Activated CD4-positive, alpha-beta memory T cell treated with anti-CD3 and anti-CD28 coated beads, Interleukin-2, amount 10 ng/mL, durations not matched to agents 7 days and 5 days (primary cell): Measurements from ENCODE around the gene LGMN. TPM values are rescaled to one million over a fixed set of nuclear protein-coding genes. Genes with fewer than 3 reads are reported as not detected.

Source experiments
- CTCF ChIA-PET: fragments of 350-600 bp; sonication (Branson Sonifier 250); formaldehyde crosslinking; loops from one replicate; lab custom pipeline; 2021; ENCODE audit warnings: antibody characterized with exemption, inconsistent platforms; lab: Charles Lee
- POLR2A ChIA-PET: fragments of 350-600 bp; sonication (Branson Sonifier 250); formaldehyde crosslinking; loops from one replicate; lab custom pipeline; 2021; ENCODE audit warnings: antibody characterized with exemption; lab: Charles Lee
- DNase-seq: peaks from one replicate; pipeline ENCODE4 v3.0.0-alpha.2; 2020
- H3K27ac Mint-ChIP-seq: one replicate; pipeline ENCODE4 v1.8.0; 2021; ENCODE audit warnings: mild to moderate bottlenecking, mixed read lengths
- H3K27me3 Mint-ChIP-seq: one replicate; pipeline ENCODE4 v1.8.0; 2021; ENCODE audit warnings: mixed read lengths
- H3K36me3 Mint-ChIP-seq: one replicate; pipeline ENCODE4 v1.8.0; 2021; ENCODE audit warnings: low read depth, mixed read lengths
- H3K4me1 Mint-ChIP-seq: one replicate; pipeline ENCODE4 v1.8.0; 2021; ENCODE audit warnings: mixed read lengths
- H3K4me3 Mint-ChIP-seq: one replicate; pipeline ENCODE4 v1.8.0; 2021; ENCODE audit warnings: mild to moderate bottlenecking, mixed read lengths
- H3K9me3 Mint-ChIP-seq: one replicate; pipeline ENCODE4 v1.8.0; 2021; ENCODE audit warnings: mixed read lengths
- total RNA-seq, 2 experiments: library from RNA; stranded (reverse); gene quantifications; one replicate each; pipeline ENCODE4 v1.2.3, GENCODE V29; 2021

The LGMN gene
- total RNA-seq, 2 experiments from 2014 or later = 5.3 to 5.9 TPM

GRCh38 chr14:92734618-92735017, 13.8 kb downstream of the LGMN start:
- Mint-ChIP-seq H3K9me3 (peaks cover 11% of the 10 kb centered on the region), H3K36me3 (peaks cover 19% of the 10 kb centered on the region), H3K4me3 (no peak overlapping the region), H3K27ac (no peak overlapping the region), H3K27me3 (peaks cover 42% of the 10 kb centered on the region), H3K4me1 (peaks cover 15% of the 10 kb centered on the region)
- CTCF ChIA-PET = no interaction called here
- DNase-seq = no peak
- POLR2A ChIA-PET = no interaction called here

- no peak overlapping the region for H3K27ac Mint-ChIP-seq
- H3K36me3 Mint-ChIP-seq = peaks cover 17% of the 10 kb centered on the region
- DNase-seq = no peak
- ChIA-PET POLR2A (no interaction called here), CTCF (interaction anchor here (0.7 to 1.1 kb wide), 2 partner anchors 18 to 47 kb away, joined by 3 to 4 read pairs; no protein-coding TSS in a partner anchor)
- peaks cover 42% of the 10 kb centered on the region for H3K27me3 Mint-ChIP-seq
- peaks cover 29% of the 10 kb centered on the region for H3K4me1 Mint-ChIP-seq
- H3K4me3 Mint-ChIP-seq = no peak overlapping the region
- peaks cover 11% of the 10 kb centered on the region for H3K9me3 Mint-ChIP-seq
Measured at GRCh38 chr14:92733007-92733406, 15.4 kb downstream of the LGMN start.

GRCh38 chr14:92731622-92732115, 16.8 kb downstream of the LGMN start:
- CTCF ChIA-PET = interaction anchor here (0.7 to 1.3 kb wide), 2 partner anchors 17 to 18 kb away, joined by 3 read pairs; no protein-coding TSS in a partner anchor
- Mint-ChIP-seq H3K27me3 (peaks cover 45% of the 10 kb centered on the region), H3K27ac (no peak overlapping the region), H3K9me3 (peaks cover 17% of the 10 kb centered on the region), H3K36me3 (peaks cover 20% of the 10 kb centered on the region), H3K4me3 (no peak overlapping the region), H3K4me1 (peaks cover 34% of the 10 kb centered on the region)
- DNase-seq = no peak
- POLR2A ChIA-PET = no interaction called here

GRCh38 chr14:92729634-92730358, 18.6 kb downstream of the LGMN start:
- Mint-ChIP-seq H3K36me3 (peaks cover 22% of the 10 kb centered on the region), H3K4me3 (peak overlapping the region; percentile 21), H3K9me3 (peaks cover 18% of the 10 kb centered on the region), H3K27me3 (peaks cover 41% of the 10 kb centered on the region), H3K4me1 (peaks cover 43% of the 10 kb centered on the region), H3K27ac (peak overlapping the region; percentile 55)
- peak; percentile 33 for DNase-seq
- ChIA-PET POLR2A (interaction anchor here (1.4 to 1.7 kb wide), 2 partner anchors 12 to 38 kb away, joined by 4 to 8 read pairs; no protein-coding TSS in a partner anchor), CTCF (interaction anchor here (1.0 to 1.5 kb wide), 5 partner anchors 12 to 58 kb away, joined by 3 to 4 read pairs (median 3); no protein-coding TSS in a partner anchor)

- peaks cover 38% of the 10 kb centered on the region for H3K27me3 Mint-ChIP-seq
- H3K27ac Mint-ChIP-seq = no peak overlapping the region
- peaks cover 18% of the 10 kb centered on the region for H3K9me3 Mint-ChIP-seq
- CTCF ChIA-PET = interaction anchor here (0.8 to 1.5 kb wide), 4 partner anchors 19 to 73 kb away, joined by 3 read pairs; partner anchors contain the start of gene LGMN
- peaks cover 43% of the 10 kb centered on the region for H3K4me1 Mint-ChIP-seq
- no peak overlapping the region for H3K4me3 Mint-ChIP-seq
- POLR2A ChIA-PET = interaction anchor here (2.2 kb wide), 1 partner anchor 47 kb away, joined by 5 read pairs; no protein-coding TSS in a partner anchor
- peaks cover 22% of the 10 kb centered on the region for H3K36me3 Mint-ChIP-seq
- peak; percentile 65 for DNase-seq
Measured at GRCh38 chr14:92728759-92729364, 19.6 kb downstream of the LGMN start.

- Mint-ChIP-seq H3K36me3 (peaks cover 16% of the 10 kb centered on the region), H3K4me3 (no peak overlapping the region), H3K4me1 (peaks cover 43% of the 10 kb centered on the region), H3K9me3 (peaks cover 13% of the 10 kb centered on the region), H3K27me3 (peaks cover 37% of the 10 kb centered on the region), H3K27ac (peak overlapping the region; percentile 27)
- CTCF ChIA-PET = interaction anchor here (0.9 to 1.8 kb wide), 5 partner anchors 12 to 63 kb away, joined by 3 to 7 read pairs (median 6); no protein-coding TSS in a partner anchor
- POLR2A ChIA-PET = interaction anchor here (1.0 to 2.2 kb wide), 3 partner anchors 49 to 58 kb away, joined by 3 to 5 read pairs (median 3); no protein-coding TSS in a partner anchor
- no peak for DNase-seq
Measured at GRCh38 chr14:92726933-92727262, 21.5 kb downstream of the LGMN start.

- CTCF ChIA-PET = interaction anchor here (0.6 to 1.8 kb wide), 10 partner anchors 11 to 74 kb away, joined by 3 to 7 read pairs (median 4); no protein-coding TSS in a partner anchor
- H3K27me3 Mint-ChIP-seq = peaks cover 33% of the 10 kb centered on the region
- DNase-seq = peak; percentile 72
- POLR2A ChIA-PET = interaction anchor here (1.0 to 1.3 kb wide), 3 partner anchors 9 to 59 kb away, joined by 3 to 4 read pairs (median 3); no protein-coding TSS in a partner anchor
- H3K27ac Mint-ChIP-seq = peak overlapping the region; percentile 27
- peaks cover 43% of the 10 kb centered on the region for H3K4me1 Mint-ChIP-seq
- H3K4me3 Mint-ChIP-seq = no peak overlapping the region
- peaks cover 10% of the 10 kb centered on the region for H3K36me3 Mint-ChIP-seq
- H3K9me3 Mint-ChIP-seq = peaks cover 7% of the 10 kb centered on the region
Measured at GRCh38 chr14:92726135-92726932, 22.1 kb downstream of the LGMN start.

- Mint-ChIP-seq H3K27ac (no peak overlapping the region), H3K4me1 (peaks cover 35% of the 10 kb centered on the region), H3K27me3 (peaks cover 24% of the 10 kb centered on the region), H3K4me3 (no peak overlapping the region), H3K36me3 (peaks cover 5% of the 10 kb centered on the region), H3K9me3 (peaks cover 7% of the 10 kb centered on the region)
- CTCF ChIA-PET = interaction anchor here (1.0 to 2.2 kb wide), 2 partner anchors 9 to 11 kb away, joined by 4 to 6 read pairs; no protein-coding TSS in a partner anchor
- DNase-seq = no peak
- POLR2A ChIA-PET = interaction anchor here (1.3 to 1.4 kb wide), 2 partner anchors 7 to 54 kb away, joined by 3 to 4 read pairs; no protein-coding TSS in a partner anchor
Measured at GRCh38 chr14:92724516-92725340, 23.7 kb downstream of the LGMN start.

- H3K36me3 Mint-ChIP-seq = no peaks in the 10 kb centered on the region
- H3K27ac Mint-ChIP-seq = no peak overlapping the region
- H3K9me3 Mint-ChIP-seq = no peaks in the 10 kb centered on the region
- ChIA-PET CTCF (no interaction called here), POLR2A (no interaction called here)
- peaks cover 10% of the 10 kb centered on the region for H3K4me1 Mint-ChIP-seq
- no peak for DNase-seq
- H3K27me3 Mint-ChIP-seq = peaks cover 9% of the 10 kb centered on the region
- H3K4me3 Mint-ChIP-seq = no peak overlapping the region
Measured at GRCh38 chr14:92719890-92720323, 28.5 kb downstream of the LGMN start.

GRCh38 chr14:92719421-92719820, 29.0 kb downstream of the LGMN start:
- POLR2A ChIA-PET = no interaction called here
- DNase-seq = no peak
- H3K27me3 Mint-ChIP-seq = peaks cover 9% of the 10 kb centered on the region
- no peak overlapping the region for H3K27ac Mint-ChIP-seq
- H3K9me3 Mint-ChIP-seq = no peaks in the 10 kb centered on the region
- H3K4me1 Mint-ChIP-seq = peaks cover 9% of the 10 kb centered on the region
- CTCF ChIA-PET = no interaction called here
- no peaks in the 10 kb centered on the region for H3K36me3 Mint-ChIP-seq
- H3K4me3 Mint-ChIP-seq = no peak overlapping the region

- Mint-ChIP-seq H3K9me3 (no peaks in the 10 kb centered on the region), H3K36me3 (no peaks in the 10 kb centered on the region), H3K4me3 (no peak overlapping the region), H3K27ac (no peak overlapping the region), H3K4me1 (peaks cover 9% of the 10 kb centered on the region), H3K27me3 (peaks cover 9% of the 10 kb centered on the region)
- ChIA-PET CTCF (interaction anchor here (8.1 kb wide), 1 partner anchor 67 kb away, joined by 82 read pairs; no protein-coding TSS in a partner anchor), POLR2A (interaction anchor here (1.3 kb wide), 1 partner anchor 32 kb away, joined by 4 read pairs; no protein-coding TSS in a partner anchor)
- DNase-seq = no peak
Measured at GRCh38 chr14:92718664-92719063, 29.8 kb downstream of the LGMN start.
